Gastroesophageal sphincter (tissue), 3 donors: Measurements from ENCODE around the gene WDFY1.
A peak's percentile ranks its signal among the peaks of the same experiment; 100 is the strongest.

Source experiments
- CTCF ChIP-seq, 4 experiments: fragments of 200-600 bp in 2 of 4; fragments of 450-650 bp in 2 of 4; sonication (generic) in 1 of 4; IDR thresholded peaks; one replicate each; pipeline ENCODE4 v1.5.1; 2017 to 2019; ENCODE audit warnings: antibody characterized with exemption in 4 of 4, mild to moderate bottlenecking in 2 of 4, moderate library complexity in 2 of 4
- POLR2A ChIP-seq, 2 donors: fragments of 450-650 bp; IDR thresholded peaks; one replicate each; pipeline ENCODE4 v1.6.1; 2017; ENCODE audit warnings: antibody characterized with exemption in 2 of 2, mild to moderate bottlenecking in 2 of 2, moderate library complexity in 1 of 2
- POLR2AphosphoS5 ChIP-seq: sonication (generic); formaldehyde crosslinking; IDR thresholded peaks from one replicate; pipeline ENCODE4 v1.6.1; 2017; ENCODE audit warnings: antibody characterized with exemption

- no peak for TF ChIP-seq CTCF (IDR thresholded peaks at IDR 0.05)
- TF ChIP-seq POLR2A (IDR thresholded peaks at IDR 0.05) = no peak
- peak; percentile 34 for TF ChIP-seq POLR2AphosphoS5
Observed at GRCh38 chr2:223887127-223887526, 58.0 kb downstream of the WDFY1 start.
